Uterus (tissue), 4 donors: ENCODE measurements around the gene HOXD3. TPM values are rescaled to one million over a fixed set of nuclear protein-coding genes. Genes with fewer than 3 reads are reported as not detected.

Experiments
- DNase-seq, 2 donors: peaks; one replicate each; pipeline ENCODE4 v3.0.0-alpha.2; 2019 to 2020
- H3K27ac ChIP-seq, 2 donors: fragments of 200-600 bp; sonication (generic); 1 replicate in 1 of 2; 2 replicates in 1 of 2; pipeline ENCODE4 v1.5.1; 2016 to 2018
- H3K27me3 ChIP-seq, 2 donors: fragments of 200-600 bp; sonication (generic); one replicate each; pipeline ENCODE4 v1.5.1; 2018 to 2019; ENCODE audit warnings: control low read depth in 1 of 2
- H3K36me3 ChIP-seq, 2 donors: fragments of 200-600 bp; sonication (generic); one replicate each; pipeline ENCODE4 v1.5.1; 2019; ENCODE audit warnings: control low read depth in 1 of 2
- H3K4me1 ChIP-seq, 2 donors: fragments of 200-600 bp; sonication (generic); one replicate each; pipeline ENCODE4 v1.5.1; 2018 to 2019; ENCODE audit warnings: control low read depth in 1 of 2
- H3K4me3 ChIP-seq, 2 donors: fragments of 200-600 bp; sonication (generic); 1 replicate in 1 of 2; 2 replicates in 1 of 2; pipeline ENCODE4 v1.5.1; 2018 to 2019; ENCODE audit warnings: mild to moderate bottlenecking in 1 of 2
- H3K9me3 ChIP-seq, 2 donors: fragments of 200-600 bp; sonication (generic); one replicate each; pipeline ENCODE4 v1.5.1; 2019; ENCODE audit warnings: control low read depth in 1 of 2
- CTCF ChIP-seq, 4 experiments: fragments of 200-600 bp in 2 of 4; fragments of 450-650 bp in 2 of 4; sonication (generic) in 2 of 4; IDR thresholded peaks; one replicate each; pipeline ENCODE4 v1.5.1; 2016 to 2019; ENCODE audit warnings: antibody characterized with exemption in 4 of 4, mild to moderate bottlenecking in 2 of 4, moderate library complexity in 1 of 4
- POLR2A ChIP-seq, 2 donors: fragments of 450-650 bp; IDR thresholded peaks; one replicate each; pipeline ENCODE4 v1.6.1; 2016; ENCODE audit warnings: antibody characterized with exemption in 2 of 2, mild to moderate bottlenecking in 1 of 2, moderate library complexity in 1 of 2
- intact Hi-C: fragments of 100-400 bp; cut with DNase I; formaldehyde crosslinking; loops from one replicate; pipeline ENCODE4 v1.15.1; 2023; ENCODE audit warnings: low total_unique reads
- total RNA-seq, 4 donors: library from RNA; depleted of rRNA in 3 of 4; stranded (reverse); fragments of >200 nt in 3 of 4; gene quantifications; one replicate each; pipeline versions ENCODE4 v1.1.0 to v1.2.4, GENCODE V29; 2014 to 2023
- donor health status: DM: yes; HTN: yes; CAD: no.

HOXD3 gene
- total RNA-seq, 4 donors from 2014 or later: 14.7 to 61.2 (median 22.7) TPM

- TF ChIP-seq POLR2A (IDR thresholded peaks at IDR 0.05): no peak
- TF ChIP-seq CTCF (IDR thresholded peaks at IDR 0.05): no peak
- intact Hi-C loops: no loop called here
- Histone ChIP-seq H3K4me1 (no peaks in the 10 kb centered on the region), H3K36me3 (no peaks in the 10 kb centered on the region), H3K27ac (peak overlapping the region; percentile 75 to 83), H3K27me3 (no peaks in the 10 kb centered on the region), H3K4me3 (no peak overlapping the region), H3K9me3 (no peaks in the 10 kb centered on the region)
- peak in 1 of 2 donors; percentile 26 for DNase-seq
These were observed 18.9 kb downstream of the HOXD3 start for GRCh38 chr2:176175709-176176607.

GRCh38 chr2:176177580-176178037, 20.5 kb downstream of the HOXD3 start:
- TF ChIP-seq POLR2A (IDR thresholded peaks at IDR 0.05) (no peak), CTCF (IDR thresholded peaks at IDR 0.05) (no peak)
- Histone ChIP-seq H3K9me3 (no peaks in the 10 kb centered on the region), H3K27ac (peak overlapping the region; percentile 76 to 78), H3K4me1 (no peaks in the 10 kb centered on the region), H3K36me3 (no peaks in the 10 kb centered on the region), H3K4me3 (peak overlapping the region in 1 of 2 donors; percentile 31), H3K27me3 (no peaks in the 10 kb centered on the region)
- intact Hi-C loops: no loop called here
- DNase-seq: no peak

- peak overlapping the region; percentile 76 to 78 for H3K27ac ChIP-seq
- no peaks in the 10 kb centered on the region for H3K36me3 ChIP-seq
- H3K4me1 ChIP-seq: no peaks in the 10 kb centered on the region
- TF ChIP-seq CTCF (IDR thresholded peaks at IDR 0.05) (no peak), POLR2A (IDR thresholded peaks at IDR 0.05) (no peak)
- intact Hi-C loops: no loop called here
- peak; percentile 46 to 62 for DNase-seq
- no peaks in the 10 kb centered on the region for H3K9me3 ChIP-seq
- peak overlapping the region; percentile 16 to 31 for H3K4me3 ChIP-seq
- H3K27me3 ChIP-seq: no peaks in the 10 kb centered on the region
These were observed 21.1 kb downstream of the HOXD3 start for GRCh38 chr2:176178038-176178756.

GRCh38 chr2:176178757-176179295, 21.7 kb downstream of the HOXD3 start:
- Histone ChIP-seq H3K4me1 (no peaks in the 10 kb centered on the region), H3K27me3 (no peaks in the 10 kb centered on the region), H3K4me3 (peak overlapping the region; percentile 16 to 31), H3K27ac (peak overlapping the region; percentile 76 to 78), H3K9me3 (no peaks in the 10 kb centered on the region), H3K36me3 (no peaks in the 10 kb centered on the region)
- TF ChIP-seq CTCF (IDR thresholded peaks at IDR 0.05) (no peak), POLR2A (IDR thresholded peaks at IDR 0.05) (no peak)
- intact Hi-C loops: no loop called here
- no peak for DNase-seq
